CD4-positive, alpha-beta T cell treated with Interleukin-1 beta for 1 hour (primary cell): ENCODE results near the gene UBE2B.

Experiments used
- DNase-seq, 2 donors: peaks; one replicate each; pipeline ENCODE4 v3.0.0-alpha.2; 2020 to 2022

UBE2B gene

DNA sequence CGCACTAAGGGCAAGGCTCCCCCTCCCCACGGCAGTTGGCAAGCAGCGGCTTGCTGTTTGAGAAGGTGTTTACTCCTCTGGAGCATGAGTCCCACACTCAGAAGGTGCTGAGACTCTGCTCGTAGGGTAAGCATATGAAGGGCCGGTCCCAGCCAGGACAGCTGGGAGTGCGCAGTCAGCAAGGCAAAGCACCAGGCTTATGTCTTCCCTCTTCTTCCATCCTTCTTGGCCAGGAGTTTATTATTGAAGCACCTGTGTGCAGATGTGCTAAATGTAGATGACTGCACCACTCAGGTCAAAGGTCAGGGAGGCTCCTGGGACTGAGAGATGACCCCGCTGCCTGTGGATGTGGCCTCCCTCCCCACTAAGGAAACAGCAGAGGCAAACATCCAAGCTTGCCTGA, 67.4 kb downstream of the UBE2B start:
- no peak for DNase-seq

GRCh38 chr5:134439210-134439654, 67.9 kb downstream of the UBE2B start:
- no peak for DNase-seq

GRCh38 chr5:134440201-134440755, 68.9 kb downstream of the UBE2B start:
- DNase-seq, result no peak
